ENCODE measurements around the gene MBTPS1. TPM values are rescaled to one million over a fixed set of nuclear protein-coding genes. Genes with fewer than 3 reads are reported as not detected.
"Not testable (repeated sequence)": the region's sequence is repeated elsewhere in the genome, so short reads cannot be mapped to it uniquely, and the experiment has no call there.

Gene MBTPS1
- total RNA-seq, 1 donor from 2014 or later = 136 TPM

GRCh38 chr16:84117494-84117843 lies 727 bp upstream of the MBTPS1 start:
- Mint-ChIP-seq H3K27me3 (ENCODE audit: unreplicated experiment) (no peaks in the 10 kb centered on the region), H3K9me3 (ENCODE audit: unreplicated experiment) (no peaks in the 10 kb centered on the region), H3K27ac (ENCODE audit: unreplicated experiment) (peak overlapping the region; percentile 87), H3K4me3 (ENCODE audit: unreplicated experiment) (peak overlapping the region; percentile 90), H3K36me3 (ENCODE audit: unreplicated experiment) (peaks cover 5% of the 10 kb centered on the region), H3K4me1 (ENCODE audit: unreplicated experiment) (peaks cover 23% of the 10 kb centered on the region)
- peak; percentile 73 for DNase-seq (ENCODE audit: extremely low spot score, unreplicated experiment)
- no peak for TF ChIP-seq CTCF (IDR thresholded peaks at IDR 0.05)

GRCh38 chr16:84115919-84116719 lies 623 bp downstream of the MBTPS1 start:
- Mint-ChIP-seq H3K4me1 (ENCODE audit: unreplicated experiment) (peaks cover 23% of the 10 kb centered on the region), H3K27ac (ENCODE audit: unreplicated experiment) (peak overlapping the region; percentile 95), H3K4me3 (ENCODE audit: unreplicated experiment) (peak overlapping the region; percentile 90), H3K36me3 (ENCODE audit: unreplicated experiment) (no peaks in the 10 kb centered on the region), H3K27me3 (ENCODE audit: unreplicated experiment) (no peaks in the 10 kb centered on the region), H3K9me3 (ENCODE audit: unreplicated experiment) (no peaks in the 10 kb centered on the region)
- DNase-seq (ENCODE audit: extremely low spot score, unreplicated experiment) = no peak
- TF ChIP-seq CTCF (IDR thresholded peaks at IDR 0.05) = peak; percentile 48

GRCh38 chr16:84111949-84112348 lies 4.8 kb downstream of the MBTPS1 start:
- not testable (repeated sequence) for H3K4me3 Mint-ChIP-seq (ENCODE audit: unreplicated experiment); DNase-seq (ENCODE audit: extremely low spot score, unreplicated experiment); H3K9me3 Mint-ChIP-seq (ENCODE audit: unreplicated experiment); H3K27me3 Mint-ChIP-seq (ENCODE audit: unreplicated experiment); H3K36me3 Mint-ChIP-seq (ENCODE audit: unreplicated experiment); H3K27ac Mint-ChIP-seq (ENCODE audit: unreplicated experiment)
- H3K4me1 Mint-ChIP-seq (ENCODE audit: unreplicated experiment) = peaks cover 14% of the 10 kb centered on the region

- DNase-seq (ENCODE audit: extremely low spot score, unreplicated experiment) = no peak
- Mint-ChIP-seq H3K27me3 (ENCODE audit: unreplicated experiment) (no peaks in the 10 kb centered on the region), H3K27ac (ENCODE audit: unreplicated experiment) (no peak overlapping the region), H3K9me3 (ENCODE audit: unreplicated experiment) (no peaks in the 10 kb centered on the region), H3K4me3 (ENCODE audit: unreplicated experiment) (no peak overlapping the region), H3K36me3 (ENCODE audit: unreplicated experiment) (peaks cover 7% of the 10 kb centered on the region), H3K4me1 (ENCODE audit: unreplicated experiment) (peaks cover 18% of the 10 kb centered on the region)
- TF ChIP-seq CTCF (IDR thresholded peaks at IDR 0.05) = no peak
Observed at GRCh38 chr16:84111525-84111924, 5.2 kb downstream of the MBTPS1 start.

- Mint-ChIP-seq H3K9me3 (ENCODE audit: unreplicated experiment) (no peaks in the 10 kb centered on the region), H3K27me3 (ENCODE audit: unreplicated experiment) (no peaks in the 10 kb centered on the region), H3K27ac (ENCODE audit: unreplicated experiment) (no peak overlapping the region), H3K4me1 (ENCODE audit: unreplicated experiment) (peaks cover 21% of the 10 kb centered on the region), H3K4me3 (ENCODE audit: unreplicated experiment) (no peak overlapping the region), H3K36me3 (ENCODE audit: unreplicated experiment) (peaks cover 10% of the 10 kb centered on the region)
- TF ChIP-seq CTCF (IDR thresholded peaks at IDR 0.05) = no peak
- no peak for DNase-seq (ENCODE audit: extremely low spot score, unreplicated experiment)
Observed at GRCh38 chr16:84110527-84110926, 6.2 kb downstream of the MBTPS1 start.
